Measurements from ENCODE around the gene CD300LB. TPM values are rescaled to one million over a fixed set of nuclear protein-coding genes. Genes with fewer than 3 reads are reported as not detected.

CD300LB gene
- polyA plus RNA-seq, 4 donors: 0.13 to 0.27 (median 0.25) TPM; not detected in 1

DNA sequence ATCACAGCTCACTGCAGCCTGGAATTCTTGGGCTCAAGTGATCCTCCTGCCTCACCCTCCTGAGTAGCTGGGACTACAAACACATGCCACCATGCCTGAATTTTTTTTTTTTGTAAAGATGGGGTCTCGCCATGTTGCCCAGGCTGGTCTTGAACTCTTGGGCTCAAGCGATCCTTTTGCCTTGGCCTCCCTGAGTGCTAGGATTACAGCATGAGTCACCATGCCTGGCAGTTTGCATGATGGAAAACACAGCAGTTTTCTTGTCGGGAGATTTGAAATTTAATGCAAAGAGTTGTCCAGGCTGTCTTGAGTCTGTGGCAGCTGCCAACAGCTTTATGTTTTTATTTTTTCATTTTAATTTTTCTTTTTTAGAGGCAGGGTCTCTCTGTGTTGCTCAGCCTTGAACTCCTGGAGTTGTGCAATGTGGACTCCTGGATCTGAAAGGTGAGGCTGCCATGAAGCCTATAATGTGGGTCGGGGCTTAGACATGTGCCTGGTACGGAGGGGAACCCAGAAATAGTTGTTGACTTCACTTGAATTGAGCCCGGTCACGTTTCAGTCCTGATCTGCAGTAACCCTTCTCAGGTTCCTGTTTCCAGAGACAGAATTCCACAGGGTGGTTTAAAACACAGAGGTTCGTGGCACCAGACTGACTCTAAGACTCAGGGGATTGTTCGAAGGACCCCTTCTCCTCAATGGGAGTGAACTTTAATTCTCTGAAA lies 46.1 kb downstream of the CD300LB start:
- Histone ChIP-seq H3K27me3 (ENCODE audit: control insufficient read depth in 3 of 3, insufficient read depth in 3 of 3, low read length in 3 of 3) (peaks cover 0 to 3% (median 0%) of the 10 kb centered on the region in 3 donors), H3K36me3 (ENCODE audit: control insufficient read depth in 3 of 3, insufficient read depth in 2 of 3, low read depth in 1 of 3, low read length in 3 of 3) (peaks cover 0 to 7% (median 0%) of the 10 kb centered on the region in 3 donors), H3K9me3 (ENCODE audit: control insufficient read depth in 2 of 2, insufficient read depth in 1 of 2, low read depth in 1 of 2, low read length in 1 of 2) (peaks cover 0 to 2% of the 10 kb centered on the region in 2 donors), H3K4me1 (ENCODE audit: control insufficient read depth in 3 of 3, insufficient read depth in 2 of 3, low read depth in 1 of 3, low read length in 2 of 3) (no peaks in the 10 kb centered on the region), H3K4me3 (ENCODE audit: low read depth in 1 of 3, low read length in 3 of 3) (no peak overlapping the region), H3K27ac (ENCODE audit: low read depth in 1 of 3, low read length in 2 of 3) (no peak overlapping the region)
- DNase-seq (no peak), FAIRE-seq (no peak)
- WGBS, 3 donors: 60 to 66% (median 62%) methylated on average over 9 of the region's 9 CpGs

- Histone ChIP-seq H3K36me3 (ENCODE audit: control insufficient read depth in 3 of 3, insufficient read depth in 2 of 3, low read depth in 1 of 3, low read length in 3 of 3) (peaks cover 0 to 7% (median 0%) of the 10 kb centered on the region in 3 donors), H3K27ac (ENCODE audit: low read depth in 1 of 3, low read length in 2 of 3) (no peak overlapping the region), H3K4me1 (ENCODE audit: control insufficient read depth in 3 of 3, insufficient read depth in 2 of 3, low read depth in 1 of 3, low read length in 2 of 3) (no peaks in the 10 kb centered on the region), H3K9me3 (ENCODE audit: control insufficient read depth in 2 of 2, insufficient read depth in 1 of 2, low read depth in 1 of 2, low read length in 1 of 2) (peaks cover 0 to 2% of the 10 kb centered on the region in 2 donors), H3K27me3 (ENCODE audit: control insufficient read depth in 3 of 3, insufficient read depth in 3 of 3, low read length in 3 of 3) (peaks cover 0 to 3% (median 0%) of the 10 kb centered on the region in 3 donors), H3K4me3 (ENCODE audit: low read depth in 1 of 3, low read length in 3 of 3) (no peak overlapping the region)
- DNase-seq (no peak), FAIRE-seq (no peak)
- 58 to 72% (median 65%) methylated on average over 9 of the region's 9 CpGs for WGBS, 3 donors
Observed at GRCh38 chr17:74484066-74484465, 47.2 kb downstream of the CD300LB start.

DNA sequence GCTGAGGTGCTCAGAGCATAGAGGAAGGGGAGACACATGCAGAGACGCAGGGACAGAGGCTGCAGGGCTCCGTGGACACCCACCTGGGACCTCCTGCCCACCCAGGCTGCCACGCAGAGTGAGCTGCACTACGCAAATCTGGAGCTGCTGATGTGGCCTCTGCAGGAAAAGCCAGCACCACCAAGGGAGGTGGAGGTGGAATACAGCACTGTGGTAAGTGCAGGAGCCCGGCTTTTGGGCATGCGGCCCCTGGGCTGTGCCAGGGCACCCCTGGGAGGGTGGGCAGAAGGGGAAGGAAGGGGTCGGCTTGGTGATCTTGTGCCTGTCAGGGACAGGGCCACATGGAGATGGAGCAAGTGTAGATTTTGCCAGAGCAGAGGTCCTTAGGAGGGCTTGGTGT lies 49.7 kb downstream of the CD300LB start:
- DNase-seq: no peak
- no peak for FAIRE-seq
- peaks cover 0 to 3% (median 0%) of the 10 kb centered on the region in 3 donors for H3K27me3 ChIP-seq (ENCODE audit: control insufficient read depth in 3 of 3, insufficient read depth in 3 of 3, low read length in 3 of 3)
- no peaks in the 10 kb centered on the region for H3K4me1 ChIP-seq (ENCODE audit: control insufficient read depth in 3 of 3, insufficient read depth in 2 of 3, low read depth in 1 of 3, low read length in 2 of 3)
- H3K27ac ChIP-seq (ENCODE audit: low read depth in 1 of 3, low read length in 2 of 3): no peak overlapping the region
- 77 to 89% (median 86%) methylated on average over 7 of the region's 7 CpGs for WGBS, 3 donors
- peaks cover 0 to 7% (median 0%) of the 10 kb centered on the region in 3 donors for H3K36me3 ChIP-seq (ENCODE audit: control insufficient read depth in 3 of 3, insufficient read depth in 2 of 3, low read depth in 1 of 3, low read length in 3 of 3)
- H3K4me3 ChIP-seq (ENCODE audit: low read depth in 1 of 3, low read length in 3 of 3): no peak overlapping the region
- H3K9me3 ChIP-seq (ENCODE audit: control insufficient read depth in 2 of 2, insufficient read depth in 1 of 2, low read depth in 1 of 2, low read length in 1 of 2): no peaks in the 10 kb centered on the region

- peaks cover 0 to 7% (median 0%) of the 10 kb centered on the region in 3 donors for H3K36me3 ChIP-seq (ENCODE audit: control insufficient read depth in 3 of 3, insufficient read depth in 2 of 3, low read depth in 1 of 3, low read length in 3 of 3)
- no peak overlapping the region for H3K27ac ChIP-seq (ENCODE audit: low read depth in 1 of 3, low read length in 2 of 3)
- no peak for DNase-seq
- H3K9me3 ChIP-seq (ENCODE audit: control insufficient read depth in 2 of 2, insufficient read depth in 1 of 2, low read depth in 1 of 2, low read length in 1 of 2): peaks cover 0 to 10% of the 10 kb centered on the region in 2 donors
- no peaks in the 10 kb centered on the region for H3K4me1 ChIP-seq (ENCODE audit: control insufficient read depth in 3 of 3, insufficient read depth in 2 of 3, low read depth in 1 of 3, low read length in 2 of 3)
- peaks cover 0 to 3% (median 0%) of the 10 kb centered on the region in 3 donors for H3K27me3 ChIP-seq (ENCODE audit: control insufficient read depth in 3 of 3, insufficient read depth in 3 of 3, low read length in 3 of 3)
- WGBS, 3 donors: 68 to 79% (median 77%) methylated on average over 8 of the region's 8 CpGs
- H3K4me3 ChIP-seq (ENCODE audit: low read depth in 1 of 3, low read length in 3 of 3): no peak overlapping the region
- no peak for FAIRE-seq
Observed at GRCh38 chr17:74480290-74480689, 51.0 kb downstream of the CD300LB start.

GRCh38 chr17:74478420-74479100 lies 52.7 kb downstream of the CD300LB start:
- DNase-seq (no peak), FAIRE-seq (no peak)
- Histone ChIP-seq H3K27ac (ENCODE audit: low read depth in 1 of 3, low read length in 2 of 3) (peak overlapping the region in 1 of 3 donors; percentile 39), H3K27me3 (ENCODE audit: control insufficient read depth in 3 of 3, insufficient read depth in 3 of 3, low read length in 3 of 3) (no peaks in the 10 kb centered on the region), H3K4me1 (ENCODE audit: control insufficient read depth in 3 of 3, insufficient read depth in 2 of 3, low read depth in 1 of 3, low read length in 2 of 3) (no peaks in the 10 kb centered on the region), H3K36me3 (ENCODE audit: control insufficient read depth in 3 of 3, insufficient read depth in 2 of 3, low read depth in 1 of 3, low read length in 3 of 3) (peaks cover 0 to 3% (median 0%) of the 10 kb centered on the region in 3 donors), H3K9me3 (ENCODE audit: control insufficient read depth in 2 of 2, insufficient read depth in 1 of 2, low read depth in 1 of 2, low read length in 1 of 2) (peaks cover 0 to 13% of the 10 kb centered on the region in 2 donors), H3K4me3 (ENCODE audit: low read depth in 1 of 3, low read length in 3 of 3) (no peak overlapping the region)
- 44 to 49% (median 46%) methylated on average over 6 of the region's 6 CpGs for WGBS, 3 donors

- FAIRE-seq (no peak), DNase-seq (no peak)
- WGBS, 3 donors: 74 to 89% (median 78%) methylated on average over 4 of the region's 4 CpGs
Observed at GRCh38 chr17:74477411-74477810, 53.9 kb downstream of the CD300LB start.

DNA sequence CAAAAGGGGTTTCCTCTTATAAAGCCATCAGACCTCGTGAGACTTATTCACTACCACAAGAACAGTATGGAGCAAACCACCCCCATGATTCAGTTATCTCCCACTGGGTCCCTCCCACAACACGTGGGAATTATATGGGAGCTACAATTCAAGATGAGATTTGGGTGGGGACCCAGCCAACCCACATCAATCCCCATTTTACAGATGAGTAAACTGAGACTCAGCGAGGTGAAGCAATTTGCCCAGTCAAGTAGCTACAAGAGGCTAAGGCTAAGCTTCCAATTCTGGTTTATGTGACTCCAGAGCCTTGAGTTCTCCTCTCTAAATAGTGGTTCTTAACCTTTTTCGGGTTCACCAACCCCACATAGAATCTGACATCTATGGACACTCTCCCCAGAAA lies 56.1 kb downstream of the CD300LB start:
- Histone ChIP-seq H3K27me3 (ENCODE audit: control insufficient read depth in 3 of 3, insufficient read depth in 3 of 3, low read length in 3 of 3) (no peaks in the 10 kb centered on the region), H3K9me3 (ENCODE audit: control insufficient read depth in 2 of 2, insufficient read depth in 1 of 2, low read depth in 1 of 2, low read length in 1 of 2) (peaks cover 0 to 13% of the 10 kb centered on the region in 2 donors), H3K4me3 (ENCODE audit: low read depth in 1 of 3, low read length in 3 of 3) (no peak overlapping the region), H3K36me3 (ENCODE audit: control insufficient read depth in 3 of 3, insufficient read depth in 2 of 3, low read depth in 1 of 3, low read length in 3 of 3) (no peaks in the 10 kb centered on the region), H3K27ac (ENCODE audit: low read depth in 1 of 3, low read length in 2 of 3) (no peak overlapping the region), H3K4me1 (ENCODE audit: control insufficient read depth in 3 of 3, insufficient read depth in 2 of 3, low read depth in 1 of 3, low read length in 2 of 3) (no peaks in the 10 kb centered on the region)
- DNase-seq: no peak
- FAIRE-seq: no peak
- WGBS, 3 donors: 86 to 92% (median 89%) methylated on average over 4 of the region's 4 CpGs

More at GRCh38 chr17:74477411-74477810, 53.9 kb downstream of the CD300LB start:
- H3K27me3 ChIP-seq (ENCODE audit: control insufficient read depth in 3 of 3, insufficient read depth in 3 of 3, low read length in 3 of 3): no peaks in the 10 kb centered on the region
- H3K4me3 ChIP-seq (ENCODE audit: low read depth in 1 of 3, low read length in 3 of 3): no peak overlapping the region
- peaks cover 0 to 3% (median 0%) of the 10 kb centered on the region in 3 donors for H3K36me3 ChIP-seq (ENCODE audit: control insufficient read depth in 3 of 3, insufficient read depth in 2 of 3, low read depth in 1 of 3, low read length in 3 of 3)
- H3K4me1 ChIP-seq (ENCODE audit: control insufficient read depth in 3 of 3, insufficient read depth in 2 of 3, low read depth in 1 of 3, low read length in 2 of 3): no peaks in the 10 kb centered on the region
- H3K27ac ChIP-seq (ENCODE audit: low read depth in 1 of 3, low read length in 2 of 3): no peak overlapping the region
- H3K9me3 ChIP-seq (ENCODE audit: control insufficient read depth in 2 of 2, insufficient read depth in 1 of 2, low read depth in 1 of 2, low read length in 1 of 2): peaks cover 0 to 13% of the 10 kb centered on the region in 2 donors

GRCh38 chr17:74474043-74474792 lies 57.1 kb downstream of the CD300LB start:
- no peak for DNase-seq

More at GRCh38 chr17:74474043-74474792, 57.1 kb downstream of the CD300LB start:
- H3K27ac ChIP-seq (ENCODE audit: low read depth in 1 of 3, low read length in 2 of 3): peak overlapping the region in 1 of 3 donors; percentile 33
- WGBS, 3 donors: 67 to 75% (median 71%) methylated on average over 9 of the region's 9 CpGs
- no peak overlapping the region for H3K4me3 ChIP-seq (ENCODE audit: low read depth in 1 of 3, low read length in 3 of 3)
- H3K4me1 ChIP-seq (ENCODE audit: control insufficient read depth in 3 of 3, insufficient read depth in 2 of 3, low read depth in 1 of 3, low read length in 2 of 3): no peaks in the 10 kb centered on the region
- no peaks in the 10 kb centered on the region for H3K36me3 ChIP-seq (ENCODE audit: control insufficient read depth in 3 of 3, insufficient read depth in 2 of 3, low read depth in 1 of 3, low read length in 3 of 3)
- peaks cover 0 to 13% of the 10 kb centered on the region in 2 donors for H3K9me3 ChIP-seq (ENCODE audit: control insufficient read depth in 2 of 2, insufficient read depth in 1 of 2, low read depth in 1 of 2, low read length in 1 of 2)
- FAIRE-seq: no peak
- H3K27me3 ChIP-seq (ENCODE audit: control insufficient read depth in 3 of 3, insufficient read depth in 3 of 3, low read length in 3 of 3): no peaks in the 10 kb centered on the region
